Cardiac muscle cell (in vitro differentiated cells and primary cell): Measurements from ENCODE around the gene RESP18. TPM values are rescaled to one million over a fixed set of nuclear protein-coding genes. Genes with fewer than 3 reads are reported as not detected.

ENCODE experiments used
- DNase-seq, 2 donors: peaks; one replicate each; pipeline versions ENCODE4 v3.0.0 to v3.0.0-alpha.2; 2010 to 2017; ENCODE audit warnings: low read depth in 1 of 2, low spot score in 1 of 2
- H3K27ac ChIP-seq: fragments of 200-600 bp; sonication (generic); 2 replicates; pipeline ENCODE4 v1.5.1; 2016
- H3K27me3 ChIP-seq: fragments of 200-600 bp; sonication (generic); 2 replicates; pipeline ENCODE4 v1.6.0; 2016; ENCODE audit warnings: control low read depth
- H3K36me3 ChIP-seq: fragments of 200-600 bp; sonication (generic); 2 replicates; pipeline ENCODE4 v1.5.1; 2016; ENCODE audit warnings: control low read depth
- H3K4me1 ChIP-seq: fragments of 200-600 bp; sonication (generic); 2 replicates; pipeline ENCODE4 v1.8.1; 2017; ENCODE audit warnings: low read depth, mild to moderate bottlenecking, mixed run types
- H3K4me3 ChIP-seq: fragments of 200-600 bp; sonication (generic); 2 replicates; pipeline ENCODE4 v1.5.1; 2016; ENCODE audit warnings: mild to moderate bottlenecking
- H3K9me3 ChIP-seq: fragments of 200-600 bp; sonication (generic); 2 replicates; pipeline ENCODE4 v1.5.1; 2017; ENCODE audit warnings: low read depth, mild to moderate bottlenecking, control low read depth
- polyA plus RNA-seq: library from polyadenylated mRNA; unstranded; fragments of >200 nt; fragmentation: Nextera tagmentation; extraction: Ambion mirVana; gene quantifications from 2 replicates; pipeline ENCODE4 v1.2.1, GENCODE V29; 2016
- total RNA-seq: library from RNA; depleted of rRNA; stranded (reverse); fragments of >200 nt; gene quantifications from 2 replicates; pipeline ENCODE4 v1.2.3, GENCODE V29; 2016
- TF ChIP-seq, protein P1 (sequence below): IDR thresholded peaks from 2 replicates; pipeline ENCODE4 v1.5.1; 2012; ENCODE audit warnings: low read depth, mild to moderate bottlenecking, low read length

The RESP18 gene
- total and polyA plus RNA-seq, 2 experiments from 2014 or later: not detected

GRCh38 chr2:219368690-219369191 is 36.2 kb upstream of the RESP18 start:
- DNase-seq: peak in 1 of 2 donors; percentile 93
- no peaks in the 10 kb centered on the region for H3K27me3 ChIP-seq
- H3K4me1 ChIP-seq: no peaks in the 10 kb centered on the region
- peaks cover 4% of the 10 kb centered on the region for H3K36me3 ChIP-seq
- H3K27ac ChIP-seq: no peak overlapping the region
- TF ChIP-seq, protein P1, sequence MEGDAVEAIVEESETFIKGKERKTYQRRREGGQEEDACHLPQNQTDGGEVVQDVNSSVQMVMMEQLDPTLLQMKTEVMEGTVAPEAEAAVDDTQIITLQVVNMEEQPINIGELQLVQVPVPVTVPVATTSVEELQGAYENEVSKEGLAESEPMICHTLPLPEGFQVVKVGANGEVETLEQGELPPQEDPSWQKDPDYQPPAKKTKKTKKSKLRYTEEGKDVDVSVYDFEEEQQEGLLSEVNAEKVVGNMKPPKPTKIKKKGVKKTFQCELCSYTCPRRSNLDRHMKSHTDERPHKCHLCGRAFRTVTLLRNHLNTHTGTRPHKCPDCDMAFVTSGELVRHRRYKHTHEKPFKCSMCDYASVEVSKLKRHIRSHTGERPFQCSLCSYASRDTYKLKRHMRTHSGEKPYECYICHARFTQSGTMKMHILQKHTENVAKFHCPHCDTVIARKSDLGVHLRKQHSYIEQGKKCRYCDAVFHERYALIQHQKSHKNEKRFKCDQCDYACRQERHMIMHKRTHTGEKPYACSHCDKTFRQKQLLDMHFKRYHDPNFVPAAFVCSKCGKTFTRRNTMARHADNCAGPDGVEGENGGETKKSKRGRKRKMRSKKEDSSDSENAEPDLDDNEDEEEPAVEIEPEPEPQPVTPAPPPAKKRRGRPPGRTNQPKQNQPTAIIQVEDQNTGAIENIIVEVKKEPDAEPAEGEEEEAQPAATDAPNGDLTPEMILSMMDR: no peak
- no peak overlapping the region for H3K4me3 ChIP-seq
- H3K9me3 ChIP-seq: no peaks in the 10 kb centered on the region

GRCh38 chr2:219362524-219363164 is 30.1 kb upstream of the RESP18 start:
- H3K36me3 ChIP-seq: no peaks in the 10 kb centered on the region
- H3K9me3 ChIP-seq: no peaks in the 10 kb centered on the region
- no peak overlapping the region for H3K4me3 ChIP-seq
- H3K27me3 ChIP-seq: peaks cover 38% of the 10 kb centered on the region
- peaks cover 11% of the 10 kb centered on the region for H3K4me1 ChIP-seq
- DNase-seq: peak in 1 of 2 donors; percentile 96
- H3K27ac ChIP-seq: no peak overlapping the region
- TF ChIP-seq, protein P1: no peak

- Histone ChIP-seq H3K36me3 (no peaks in the 10 kb centered on the region), H3K9me3 (no peaks in the 10 kb centered on the region), H3K4me1 (peaks cover 11% of the 10 kb centered on the region), H3K27me3 (peaks cover 44% of the 10 kb centered on the region), H3K27ac (no peak overlapping the region), H3K4me3 (no peak overlapping the region)
- TF ChIP-seq, protein P1: no peak
- no peak for DNase-seq
These were observed 29.5 kb upstream of the RESP18 start for GRCh38 chr2:219362072-219362471.

- H3K36me3 ChIP-seq: no peaks in the 10 kb centered on the region
- peak in 1 of 2 donors; percentile 38 for DNase-seq
- H3K27me3 ChIP-seq: peaks cover 77% of the 10 kb centered on the region
- H3K9me3 ChIP-seq: no peaks in the 10 kb centered on the region
- peaks cover 11% of the 10 kb centered on the region for H3K4me1 ChIP-seq
- TF ChIP-seq, protein P1: no peak
- H3K27ac ChIP-seq: no peak overlapping the region
- H3K4me3 ChIP-seq: peak overlapping the region; percentile 24
These were observed 25.9 kb upstream of the RESP18 start for GRCh38 chr2:219358170-219359075.

- Histone ChIP-seq H3K9me3 (no peaks in the 10 kb centered on the region), H3K27ac (no peak overlapping the region), H3K27me3 (peaks cover 77% of the 10 kb centered on the region), H3K4me3 (no peak overlapping the region), H3K36me3 (no peaks in the 10 kb centered on the region), H3K4me1 (peaks cover 11% of the 10 kb centered on the region)
- TF ChIP-seq, protein P1: no peak
- no peak for DNase-seq
These were observed 24.3 kb upstream of the RESP18 start for GRCh38 chr2:219356834-219357233.
